Measurements from ENCODE around the gene DLL1.
A peak's percentile ranks its signal among the peaks of the same experiment; 100 is the strongest.
"Not testable (repeated sequence)": the region's sequence is repeated elsewhere in the genome, so short reads cannot be mapped to it uniquely, and the experiment has no call there.

The DLL1 gene, protein sequence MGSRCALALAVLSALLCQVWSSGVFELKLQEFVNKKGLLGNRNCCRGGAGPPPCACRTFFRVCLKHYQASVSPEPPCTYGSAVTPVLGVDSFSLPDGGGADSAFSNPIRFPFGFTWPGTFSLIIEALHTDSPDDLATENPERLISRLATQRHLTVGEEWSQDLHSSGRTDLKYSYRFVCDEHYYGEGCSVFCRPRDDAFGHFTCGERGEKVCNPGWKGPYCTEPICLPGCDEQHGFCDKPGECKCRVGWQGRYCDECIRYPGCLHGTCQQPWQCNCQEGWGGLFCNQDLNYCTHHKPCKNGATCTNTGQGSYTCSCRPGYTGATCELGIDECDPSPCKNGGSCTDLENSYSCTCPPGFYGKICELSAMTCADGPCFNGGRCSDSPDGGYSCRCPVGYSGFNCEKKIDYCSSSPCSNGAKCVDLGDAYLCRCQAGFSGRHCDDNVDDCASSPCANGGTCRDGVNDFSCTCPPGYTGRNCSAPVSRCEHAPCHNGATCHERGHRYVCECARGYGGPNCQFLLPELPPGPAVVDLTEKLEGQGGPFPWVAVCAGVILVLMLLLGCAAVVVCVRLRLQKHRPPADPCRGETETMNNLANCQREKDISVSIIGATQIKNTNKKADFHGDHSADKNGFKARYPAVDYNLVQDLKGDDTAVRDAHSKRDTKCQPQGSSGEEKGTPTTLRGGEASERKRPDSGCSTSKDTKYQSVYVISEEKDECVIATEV

DNA sequence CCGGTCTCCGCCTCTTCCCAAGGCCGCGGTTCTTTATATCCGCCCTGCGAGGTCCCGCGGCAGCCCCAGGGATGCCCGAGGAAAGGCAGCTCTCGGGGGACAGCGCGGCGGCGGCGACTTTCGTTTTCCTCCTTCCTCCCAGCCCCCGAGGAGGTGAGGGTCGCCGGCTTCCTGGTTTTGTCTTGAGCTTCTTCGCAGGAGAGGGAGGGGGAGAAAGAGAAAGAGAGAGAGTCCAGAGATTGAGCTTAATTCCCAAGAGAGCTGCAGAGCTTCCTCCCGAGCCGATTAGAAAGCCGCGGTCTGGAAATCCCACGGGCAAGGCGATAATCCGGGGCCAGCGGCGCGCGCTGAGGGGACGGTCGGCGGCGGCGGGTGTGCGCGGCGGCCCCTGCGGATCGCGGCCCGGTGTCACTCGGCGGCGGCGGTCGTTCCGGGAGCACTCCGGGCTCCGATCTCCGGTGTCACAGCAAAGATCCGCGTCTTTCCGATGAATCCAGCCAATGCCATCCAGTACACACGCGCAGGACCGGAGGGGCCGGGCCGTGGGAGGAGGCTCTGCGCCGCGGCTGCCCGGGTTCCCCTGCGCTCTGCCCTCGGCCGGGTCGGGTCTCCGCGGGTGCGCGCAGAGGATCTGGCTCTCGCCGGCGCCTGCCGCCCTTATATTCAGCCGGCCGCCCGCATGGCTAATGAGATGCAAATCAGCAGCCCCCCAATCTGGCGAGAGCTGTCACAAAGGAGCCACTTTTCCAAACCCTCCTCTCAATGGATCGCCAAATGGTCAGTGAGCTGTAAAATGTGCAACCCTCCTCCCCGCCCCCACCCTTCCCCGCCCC is at the start of gene DLL1:
Gene DLL1 (minus strand): TSS at position 783 of the 833 bp plus-strand sequence. CDS start 939 bp downstream, outside the sequence.
- DNase-seq (ENCODE audit: low read depth): no peak

DNA sequence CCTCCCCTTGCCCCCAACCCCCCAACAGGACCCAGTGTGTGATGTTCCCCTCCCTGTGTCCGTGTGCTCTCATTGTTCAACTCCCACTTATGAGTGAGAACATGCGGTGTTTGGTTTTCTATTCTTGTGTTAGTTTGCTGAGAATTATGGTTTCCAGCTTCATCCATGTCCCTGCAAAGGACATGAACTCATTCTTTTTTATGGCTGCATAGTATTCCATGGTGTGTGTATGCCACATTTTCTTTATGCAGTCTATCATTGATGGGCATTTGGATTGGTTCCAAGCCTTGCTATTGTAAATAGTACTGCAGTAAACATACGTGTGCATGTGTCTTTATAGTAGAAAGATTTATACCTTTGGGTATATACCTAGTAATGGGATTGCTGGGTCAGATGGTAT is 44.3 kb upstream of the DLL1 start:
- DNase-seq (ENCODE audit: low read depth): not testable (repeated sequence)

DNA sequence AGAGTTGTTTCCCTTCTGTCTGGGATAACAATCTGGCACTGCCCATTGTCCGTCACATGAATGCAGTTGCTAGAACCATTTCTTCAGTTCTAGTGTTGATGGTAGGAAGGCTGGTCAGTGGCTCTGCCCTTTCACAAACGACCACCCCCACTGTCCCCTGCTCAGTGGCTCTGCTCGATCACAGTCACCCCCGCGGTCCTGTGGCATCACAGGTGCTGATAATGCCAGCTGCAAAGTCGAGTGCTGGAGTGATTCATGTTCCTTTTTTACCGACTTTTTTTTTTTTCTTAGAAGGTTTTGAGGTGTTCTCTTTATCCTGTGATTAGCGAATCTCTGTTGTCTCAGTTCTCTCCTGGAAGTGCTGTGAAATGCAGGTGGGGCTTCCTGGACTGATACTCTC is 38.4 kb upstream of the DLL1 start:
- no peak for DNase-seq (ENCODE audit: low read depth)

DNA sequence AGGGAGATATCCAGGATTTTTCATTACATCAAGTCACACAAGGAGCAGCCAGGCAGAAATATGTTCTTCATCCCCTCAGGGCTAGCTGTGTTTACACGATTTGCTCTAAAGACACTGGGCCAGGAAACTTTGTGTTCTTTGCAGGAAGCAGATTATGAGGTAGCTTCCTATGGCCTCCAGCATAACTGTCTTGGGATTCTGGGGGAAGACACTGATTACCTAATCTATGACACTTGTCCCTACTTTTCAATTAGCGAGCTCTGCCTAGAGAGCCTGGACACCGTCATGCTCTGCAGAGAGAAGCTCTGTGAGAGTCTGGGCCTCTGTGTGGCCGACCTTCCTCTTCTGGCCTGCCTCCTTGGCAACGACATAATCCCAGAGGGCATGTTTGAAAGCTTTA is 26.8 kb upstream of the DLL1 start:
- DNase-seq (ENCODE audit: low read depth): no peak

DNA sequence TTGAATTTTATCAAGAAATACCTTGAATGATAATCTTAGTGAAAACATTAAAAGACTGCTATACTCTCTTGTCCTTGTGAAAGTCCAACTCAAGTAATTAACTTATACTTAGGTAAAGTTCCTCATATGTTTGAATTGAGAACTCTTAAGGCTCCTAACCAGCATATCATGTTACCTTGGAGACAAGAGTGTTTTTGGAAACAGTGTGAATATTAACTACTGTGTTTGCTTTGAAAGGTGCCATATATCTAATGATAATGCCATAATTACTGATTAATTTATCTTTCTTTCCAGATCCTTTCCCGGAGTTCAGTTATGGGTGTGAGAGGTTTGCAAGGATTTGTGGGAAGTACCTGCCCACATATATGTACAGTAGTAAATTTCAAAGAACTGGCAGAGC is 26.2 kb upstream of the DLL1 start:
- no peak for DNase-seq (ENCODE audit: low read depth)

DNA sequence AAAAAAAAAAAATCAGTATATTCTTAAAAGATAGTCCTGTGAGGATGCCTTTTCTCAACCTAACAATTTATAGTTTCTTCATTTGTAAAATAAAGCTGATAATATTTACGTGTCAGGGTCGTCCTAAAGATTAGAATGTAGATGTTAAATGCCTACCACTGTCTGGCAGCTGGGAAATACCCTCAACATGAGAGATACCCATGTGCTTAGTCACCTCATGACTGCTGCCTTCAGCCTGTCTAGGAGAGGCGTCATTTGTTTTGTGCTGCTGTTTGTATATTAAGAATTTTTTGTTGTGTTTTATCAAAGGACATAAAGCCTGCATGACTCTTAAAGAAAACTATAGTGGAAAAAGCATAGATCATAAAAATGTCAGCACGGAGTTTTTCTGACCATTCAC is 25.2 kb upstream of the DLL1 start:
- DNase-seq (ENCODE audit: low read depth): no peak

DNA sequence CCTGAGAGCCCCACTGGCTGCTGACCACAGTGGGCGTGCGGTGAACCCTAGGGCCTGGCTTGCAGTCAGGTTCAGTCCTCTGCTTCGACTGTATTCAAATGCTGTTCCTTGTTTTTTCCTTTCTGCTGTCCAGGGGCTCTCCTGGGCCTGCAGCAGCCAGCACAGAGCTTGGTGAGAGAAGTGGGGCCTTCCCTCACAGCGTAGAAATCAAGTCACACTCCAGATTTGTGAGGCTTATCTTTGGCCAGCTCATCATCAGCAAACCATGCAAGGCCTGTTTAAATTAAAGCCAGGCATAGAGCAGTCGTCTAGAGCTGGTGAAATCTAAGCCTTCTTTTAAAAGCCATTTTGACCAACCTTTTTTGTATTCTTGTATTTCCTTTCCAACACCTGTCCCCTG is 24.1 kb upstream of the DLL1 start:
- no peak for DNase-seq (ENCODE audit: low read depth)

DNA sequence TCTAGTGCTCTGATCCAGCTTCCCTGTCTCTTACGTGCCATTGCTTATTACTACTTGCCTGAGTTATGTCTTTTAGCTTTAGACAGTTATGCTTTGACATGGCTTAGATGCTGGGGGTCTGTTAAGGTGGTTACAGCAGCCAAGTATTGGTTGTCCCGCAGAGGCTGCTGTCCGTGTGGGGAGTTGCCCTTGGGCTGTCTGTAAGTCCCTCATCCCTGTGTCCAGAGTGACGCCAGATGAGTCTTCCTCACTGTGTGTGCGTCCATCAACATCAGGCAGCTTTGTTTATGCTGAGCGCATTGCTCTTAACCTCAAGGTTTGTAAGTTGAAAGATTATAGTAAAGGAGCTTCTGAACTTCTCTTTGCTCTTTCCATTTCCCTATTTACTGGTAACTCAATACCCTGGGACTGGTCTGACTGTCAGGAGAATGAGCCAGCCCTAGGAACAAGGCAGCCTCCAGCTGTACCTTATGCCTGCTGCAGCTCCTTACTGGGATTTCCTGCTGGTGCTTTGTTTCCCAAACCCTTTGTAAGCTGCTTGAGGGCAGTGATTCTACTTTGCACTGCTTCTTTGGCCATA is 22.9 kb upstream of the DLL1 start:
- DNase-seq (ENCODE audit: low read depth): no peak

DNA sequence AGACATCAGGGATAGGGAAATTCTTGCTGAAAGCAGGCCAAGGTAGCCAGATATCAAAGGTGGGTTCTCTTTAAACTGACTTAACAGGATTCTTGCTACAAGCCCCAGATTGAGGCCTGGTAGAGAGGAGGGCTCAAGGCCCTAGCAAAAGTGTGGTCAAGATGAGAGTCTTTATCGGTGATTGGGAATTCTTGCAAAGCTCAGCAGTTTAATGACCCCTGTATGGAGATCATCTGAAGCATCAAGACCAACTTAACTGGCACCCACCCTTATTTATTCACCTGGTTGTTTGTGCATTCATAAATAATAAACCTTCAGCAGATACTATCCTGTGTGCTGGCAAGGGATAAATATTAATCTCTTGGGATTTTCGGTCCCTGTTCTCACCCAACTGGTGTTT is 22.0 kb upstream of the DLL1 start:
- DNase-seq (ENCODE audit: low read depth): no peak

DNA sequence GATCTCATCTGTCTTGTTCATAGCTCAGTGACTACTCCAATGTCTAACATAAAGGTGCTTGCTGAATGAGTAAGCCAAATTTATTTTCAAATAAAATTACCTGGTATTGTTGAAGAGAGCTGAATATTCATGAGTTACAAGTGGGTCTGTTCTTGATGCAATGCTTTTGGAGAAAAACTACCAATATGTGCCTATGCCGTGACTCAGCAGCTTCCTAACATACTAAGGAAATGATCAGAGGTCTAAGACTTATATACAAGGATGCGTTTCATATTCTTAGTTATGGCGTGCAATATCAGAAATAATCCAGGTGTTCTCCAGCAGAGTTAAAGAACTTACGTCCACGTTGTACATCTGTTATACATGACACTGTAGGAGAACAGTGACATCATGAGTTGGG is 20.8 kb upstream of the DLL1 start:
- no peak for DNase-seq (ENCODE audit: low read depth)

DNA sequence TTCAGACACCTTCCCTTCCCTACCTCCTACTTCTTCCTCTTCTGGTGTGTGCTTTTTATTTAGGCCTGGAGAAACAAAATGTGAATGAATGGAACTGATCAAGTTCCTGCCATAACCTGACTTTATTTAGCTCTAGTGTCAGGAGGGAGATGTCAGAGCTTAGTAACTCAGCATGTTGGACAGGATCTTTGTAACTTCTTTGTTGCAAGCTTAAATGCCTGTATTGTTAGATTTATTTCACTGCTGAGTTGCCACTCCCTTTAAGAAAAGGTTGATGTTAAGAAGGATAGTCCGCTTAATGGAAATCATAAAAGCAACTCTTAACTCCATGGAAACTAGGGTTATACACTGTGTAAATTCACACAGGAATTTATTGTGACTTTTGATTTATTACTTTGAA is 17.9 kb upstream of the DLL1 start:
- DNase-seq (ENCODE audit: low read depth): no peak

DNA sequence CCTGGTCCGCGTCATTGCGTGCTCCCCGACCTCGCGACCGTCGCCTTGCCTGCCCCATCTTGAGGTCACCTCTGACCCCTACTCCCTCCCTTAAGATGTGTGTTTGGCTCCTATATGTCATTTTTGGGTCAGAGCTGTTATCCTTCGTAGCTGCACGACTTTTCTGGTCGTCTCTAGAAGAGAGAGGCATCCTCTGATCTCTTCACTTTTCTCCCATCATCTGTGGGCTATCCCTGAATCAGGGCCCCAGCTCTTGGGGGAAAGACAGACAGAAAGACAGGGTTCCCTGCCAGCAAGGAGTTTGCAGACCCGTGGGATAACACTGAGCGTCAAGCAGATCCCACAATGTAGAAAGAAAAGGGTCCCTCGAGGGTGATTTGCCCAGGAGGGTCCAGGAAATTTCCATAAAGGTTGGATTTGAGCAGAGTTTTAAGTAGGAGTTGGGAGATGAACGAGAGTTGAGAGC is 16.2 kb upstream of the DLL1 start:
- no peak for DNase-seq (ENCODE audit: low read depth)

DNA sequence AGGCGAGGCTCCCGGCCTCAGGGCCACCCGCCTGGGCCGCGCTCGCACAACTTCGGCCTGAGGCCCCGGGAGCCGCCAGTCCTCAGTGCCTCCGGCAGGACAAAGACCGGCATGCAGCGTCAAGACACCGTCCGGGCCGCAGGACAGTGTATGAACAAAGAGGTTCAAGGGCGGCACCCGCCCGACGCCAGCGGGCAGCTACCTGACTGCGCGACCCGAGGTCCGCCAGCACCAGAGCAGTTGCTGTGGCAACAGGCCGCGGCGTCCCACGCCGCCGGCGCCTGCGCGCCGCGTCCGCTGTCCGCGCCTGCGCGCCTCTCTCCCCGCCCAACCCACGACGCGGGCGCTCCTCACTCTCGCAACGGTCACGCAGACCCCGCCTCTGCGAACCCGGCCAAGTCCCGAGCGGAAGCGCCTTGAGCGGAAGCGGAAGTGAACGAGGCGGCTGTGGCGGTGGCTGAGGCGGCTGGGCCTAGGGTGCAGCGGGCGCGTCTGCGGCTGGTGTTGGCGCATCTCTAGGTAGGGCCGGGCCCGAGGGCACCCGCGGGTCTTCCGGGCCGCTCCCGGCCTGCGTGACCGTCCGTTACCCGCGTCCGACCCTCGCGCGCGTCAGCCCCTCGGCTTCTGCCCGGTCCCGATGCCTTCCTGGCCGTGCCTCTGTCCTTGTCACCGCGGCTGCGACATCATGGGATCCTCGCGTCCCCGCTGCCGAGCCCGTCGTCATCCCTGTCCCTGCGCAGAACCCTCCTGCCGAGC is 15.6 kb upstream of the DLL1 start, which contains the start of gene FAM120B:
Gene FAM120B (plus strand): TSS at position 435 of the 756 bp plus-strand sequence. CDS start 10,633 bp downstream, outside the sequence.
- DNase-seq (ENCODE audit: low read depth): peak; percentile 95

DNA sequence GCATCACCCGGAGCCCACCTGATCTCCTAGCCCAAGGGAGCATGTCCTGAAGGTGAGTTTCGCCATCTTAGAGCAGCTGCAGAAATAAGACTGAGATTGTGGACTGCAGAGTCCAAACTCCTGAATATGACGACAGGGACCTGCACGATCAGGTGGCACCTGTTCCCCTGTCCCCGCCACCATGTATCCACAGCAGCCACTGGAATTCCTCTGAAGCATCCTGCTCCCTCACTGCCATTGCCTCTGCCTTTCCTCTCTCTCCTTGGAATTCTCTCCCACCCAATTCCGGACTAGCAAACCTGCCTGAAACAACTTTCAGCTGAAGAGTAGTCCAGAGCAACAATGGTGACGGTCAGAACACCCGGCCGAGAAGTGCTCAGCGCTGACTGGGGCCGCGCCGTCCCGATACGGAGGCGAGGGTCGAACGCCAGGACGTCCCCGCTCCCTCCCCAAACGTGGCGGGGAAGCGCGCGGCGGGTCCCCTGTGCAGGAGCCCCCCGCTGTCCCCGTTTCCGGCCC is 15.0 kb upstream of the DLL1 start:
- no peak for DNase-seq (ENCODE audit: low read depth)

DNA sequence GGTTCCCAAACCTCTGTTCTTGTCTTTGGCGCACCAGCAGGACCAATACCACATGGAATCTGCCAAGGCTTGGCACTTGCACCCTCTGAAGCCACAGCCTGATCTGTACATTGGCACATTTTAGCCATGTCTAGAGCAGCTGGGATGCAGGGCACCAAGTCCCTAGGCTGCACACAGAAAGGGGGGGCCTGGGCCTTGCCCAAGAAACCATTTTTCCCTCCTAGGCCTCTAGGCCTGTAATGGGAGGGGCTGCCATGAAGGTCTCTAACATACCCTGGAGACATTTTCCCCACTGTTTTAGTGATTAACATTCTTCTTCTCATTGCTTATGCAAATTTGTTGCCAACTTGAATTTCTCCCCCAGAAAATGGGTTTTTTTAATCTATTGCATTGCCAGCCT is 10.3 kb upstream of the DLL1 start:
- DNase-seq (ENCODE audit: low read depth): no peak

DNA sequence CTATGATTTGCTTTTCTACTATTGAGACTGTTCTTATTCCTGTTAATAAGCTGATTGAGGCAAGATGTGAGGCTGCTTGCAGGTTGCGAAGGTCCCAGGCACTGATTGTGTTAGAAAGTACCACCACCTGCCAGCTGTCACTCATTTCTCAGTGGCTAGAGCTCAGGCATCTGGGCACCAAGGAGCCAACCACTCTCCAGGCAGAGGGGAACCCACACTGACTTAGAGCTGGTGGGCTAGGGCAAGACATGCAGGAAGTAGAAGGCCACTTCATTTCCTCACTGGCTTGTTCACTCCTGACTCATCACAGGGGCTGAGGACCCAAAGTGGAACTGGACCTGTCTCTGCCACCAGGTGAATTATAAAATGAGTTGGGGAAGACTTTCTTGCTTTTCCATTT is 7.8 kb upstream of the DLL1 start:
- no peak for DNase-seq (ENCODE audit: low read depth)

DNA sequence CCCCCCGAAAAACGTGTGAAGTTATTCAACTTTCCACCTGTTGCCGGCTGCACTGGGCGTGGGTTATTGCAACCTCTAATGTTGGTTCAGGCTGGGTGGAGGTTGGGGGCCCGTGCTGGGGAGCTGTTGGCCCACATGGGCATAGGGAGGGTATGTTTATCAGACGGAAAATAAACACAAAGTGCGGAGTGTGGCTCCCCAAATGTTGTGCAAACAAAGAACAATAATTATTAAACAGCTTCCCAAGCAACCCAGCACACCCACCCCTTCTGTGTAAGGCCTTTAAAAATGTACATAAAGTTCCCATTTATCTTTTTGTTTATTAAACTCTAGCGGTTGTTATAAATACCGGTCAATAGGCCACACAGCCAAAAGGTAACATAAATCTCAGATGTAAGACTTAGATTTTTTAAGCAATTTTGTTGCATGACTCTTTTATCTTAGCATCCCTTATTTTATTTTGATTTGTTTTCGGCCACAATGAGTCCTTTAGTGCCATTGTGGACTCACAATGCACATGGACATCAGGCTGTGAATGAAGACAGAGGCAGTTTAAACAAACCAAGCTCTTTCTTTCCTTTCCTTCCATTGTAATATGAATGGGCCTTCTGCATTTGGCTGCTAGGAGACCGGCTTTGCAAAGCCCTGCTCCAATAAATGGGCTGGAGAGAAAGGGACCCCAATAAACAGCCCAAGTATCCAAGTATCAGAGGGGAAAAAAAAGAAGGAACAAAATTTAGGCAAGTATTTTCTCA is 6.9 kb upstream of the DLL1 start:
- DNase-seq (ENCODE audit: low read depth): no peak

DNA sequence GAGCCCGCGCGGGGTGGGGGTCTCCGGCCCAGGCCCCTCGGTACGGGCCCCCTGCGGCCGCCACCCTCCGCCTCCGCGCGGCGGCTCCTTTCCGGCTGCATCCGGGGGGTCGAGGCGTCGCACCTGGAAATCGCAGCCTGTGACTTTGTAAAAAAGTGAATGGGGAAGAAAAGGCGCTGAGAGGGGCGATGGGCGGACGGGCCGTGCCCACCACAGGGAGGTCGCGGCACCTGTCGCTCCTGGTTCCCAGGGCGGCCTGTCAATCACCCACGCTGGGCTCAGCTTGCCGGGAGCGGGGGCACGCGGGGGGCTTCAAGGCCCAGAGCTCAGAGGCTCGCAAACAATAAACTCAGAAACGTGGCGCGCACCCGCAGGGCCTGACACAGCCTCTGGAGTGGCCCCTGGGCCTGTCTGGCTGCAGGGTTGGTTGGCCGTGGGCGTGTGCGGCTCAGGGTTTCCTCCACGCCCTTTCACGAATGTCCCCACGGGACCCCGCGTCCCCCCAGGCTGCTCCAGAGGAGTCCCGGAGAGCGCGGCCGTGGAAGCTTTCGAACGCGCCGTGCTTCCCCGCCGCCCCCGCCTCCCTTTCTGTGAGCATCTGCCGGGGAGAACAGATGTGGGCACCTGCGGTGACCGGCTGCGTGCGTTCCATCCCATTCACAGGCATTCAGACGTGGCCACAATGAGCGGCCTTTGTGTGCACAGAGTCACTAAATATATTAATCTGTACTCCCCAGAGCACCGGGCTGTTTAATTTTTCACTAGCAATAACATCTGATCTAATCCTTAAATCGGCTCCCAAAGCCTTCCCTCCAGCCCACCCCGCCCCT is 6.1 kb upstream of the DLL1 start:
- no peak for DNase-seq (ENCODE audit: low read depth)

DNA sequence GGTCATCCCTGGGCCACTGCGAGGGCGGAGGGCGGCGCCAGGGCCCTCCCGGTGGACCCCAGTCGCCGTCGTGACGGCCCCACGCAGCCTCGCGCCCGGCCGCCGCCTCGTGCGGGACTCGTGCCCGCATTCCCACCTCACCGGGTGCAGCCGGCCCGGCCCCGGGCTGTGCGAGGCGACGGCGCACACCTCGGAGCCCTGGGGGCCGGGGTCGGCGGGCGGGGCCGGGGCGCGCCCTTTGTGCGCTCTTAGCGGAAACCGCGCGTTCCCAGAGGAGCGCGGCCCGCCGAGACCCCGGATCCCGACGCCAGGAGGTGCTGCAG is 5.5 kb upstream of the DLL1 start:
- no peak for DNase-seq (ENCODE audit: low read depth)

All from activated T-cell treated with anti-CD3 and anti-CD28 coated beads for 24 hours (primary cell).